HUDEP-2 (cell line): ENCODE measurements around the gene RGS8.
"Not testable (repeated sequence)": the region's sequence is repeated elsewhere in the genome, so short reads cannot be mapped to it uniquely, and the experiment has no call there.

Experiments
- DNase-seq, 76 experiments: peaks; one replicate each; lab custom pipeline; 2025; ENCODE audit not compliant: unreplicated experiment in 76 of 76; lab: John Stamatoyannopoulos, UW

Gene RGS8

GRCh38 chr1:182702826-182703524 lies 18.6 kb upstream of the RGS8 start:
- DNase-seq: no peak

DNA sequence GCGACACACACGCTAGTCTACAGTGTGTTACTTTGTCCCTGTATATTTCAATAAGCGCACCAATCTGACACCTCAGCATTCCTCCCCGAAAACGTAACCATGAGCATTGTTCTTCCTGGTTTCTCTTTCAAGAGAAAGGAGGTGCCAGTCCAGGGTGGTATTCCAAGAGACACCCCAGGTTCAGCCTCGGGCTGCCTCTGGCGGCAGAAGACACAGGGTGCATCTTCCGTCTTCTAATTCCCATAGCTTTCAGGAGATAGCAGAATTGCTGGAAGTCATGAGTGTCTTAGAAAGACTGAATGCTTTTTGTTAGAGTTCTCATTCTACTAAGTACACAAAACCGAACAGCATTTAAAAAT lies 15.9 kb upstream of the RGS8 start:
- DNase-seq: no peak

- no peak for DNase-seq
These were observed 15.3 kb upstream of the RGS8 start for GRCh38 chr1:182699393-182700350.

- DNase-seq: no peak
These were observed 14.6 kb upstream of the RGS8 start for GRCh38 chr1:182698971-182699370.

DNA sequence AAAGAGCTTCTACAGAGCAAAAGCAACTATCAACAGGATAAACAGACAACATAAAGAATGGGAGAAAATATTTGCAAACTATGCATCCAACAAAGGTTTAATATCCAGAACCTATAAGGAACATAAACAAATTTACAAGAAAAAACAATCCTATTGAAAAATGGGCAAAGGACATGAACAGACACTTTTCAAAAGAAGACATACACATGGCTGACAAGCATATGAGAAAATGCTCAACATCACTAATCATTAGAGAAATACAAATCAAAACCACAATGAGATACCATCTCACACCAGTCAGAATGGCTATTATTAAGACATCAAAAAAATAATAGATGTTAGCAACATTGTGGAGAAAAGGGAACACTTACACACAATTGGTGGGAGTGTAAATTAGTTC lies 8.8 kb upstream of the RGS8 start:
- DNase-seq: not testable (repeated sequence)

- DNase-seq: no peak
These were observed 6.6 kb upstream of the RGS8 start for GRCh38 chr1:182690886-182691443.

DNA sequence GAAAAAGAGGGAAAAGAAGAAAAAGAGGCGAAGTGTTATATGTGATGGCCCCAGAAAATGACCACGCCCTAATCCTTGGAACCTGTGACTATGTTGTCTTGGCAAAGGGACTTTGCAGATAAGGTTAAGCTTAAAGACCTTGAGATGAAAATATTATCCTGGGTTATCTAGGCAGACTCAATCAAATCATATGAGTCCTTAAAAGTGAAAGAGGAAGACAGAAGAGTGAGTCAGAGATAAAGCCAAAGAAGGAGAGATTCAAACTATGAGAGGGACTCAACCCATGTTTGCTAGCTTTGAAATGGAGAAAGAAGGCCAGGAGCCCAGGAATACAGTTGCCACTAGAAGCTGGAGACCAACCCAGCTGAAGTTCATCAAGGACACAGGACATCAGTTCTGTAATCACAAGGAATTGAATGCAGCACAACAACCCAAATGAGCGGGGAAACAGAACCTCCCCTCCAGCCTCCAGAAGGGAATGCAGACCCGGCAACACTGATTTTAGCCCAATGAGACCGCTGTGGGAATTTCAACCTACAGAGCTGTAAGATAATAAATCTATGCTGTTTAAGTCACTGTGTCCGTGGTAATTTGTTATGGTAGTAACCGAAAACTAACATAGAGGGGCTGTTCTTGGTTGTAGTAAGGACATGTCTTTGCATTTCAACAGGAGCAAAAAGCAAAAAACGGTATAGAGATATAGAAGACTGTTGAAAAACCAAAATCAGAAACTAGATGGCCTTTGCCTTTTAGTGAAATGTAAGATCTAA lies 4.2 kb upstream of the RGS8 start:
- no peak for DNase-seq

- DNase-seq: no peak
These were observed 3.0 kb upstream of the RGS8 start for GRCh38 chr1:182687361-182687760.

- no peak for DNase-seq
These were observed 2.1 kb upstream of the RGS8 start for GRCh38 chr1:182686446-182686845.

DNA sequence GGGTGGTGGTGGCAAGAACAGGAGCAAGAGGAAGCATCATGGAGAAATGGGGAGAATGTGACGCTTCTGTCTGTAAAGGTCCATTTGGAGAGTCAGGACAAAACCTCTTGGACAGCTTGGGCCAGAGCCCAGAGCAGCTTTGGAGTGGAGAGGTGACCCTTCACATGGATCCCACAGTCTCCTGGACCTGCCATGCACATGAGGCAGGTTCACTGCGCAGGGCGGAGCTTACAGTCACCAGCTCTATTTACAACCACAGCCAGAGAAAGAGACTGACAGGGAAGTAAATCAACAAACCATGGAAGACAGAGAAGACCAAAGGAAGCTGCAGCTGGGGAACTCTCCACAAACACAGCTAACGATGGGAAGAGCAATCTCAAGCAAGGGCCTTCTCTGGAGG lies 828 bp upstream of the RGS8 start:
- DNase-seq: no peak

GRCh38 chr1:182682898-182683501 lies 1.4 kb downstream of the RGS8 start:
- no peak for DNase-seq

DNA sequence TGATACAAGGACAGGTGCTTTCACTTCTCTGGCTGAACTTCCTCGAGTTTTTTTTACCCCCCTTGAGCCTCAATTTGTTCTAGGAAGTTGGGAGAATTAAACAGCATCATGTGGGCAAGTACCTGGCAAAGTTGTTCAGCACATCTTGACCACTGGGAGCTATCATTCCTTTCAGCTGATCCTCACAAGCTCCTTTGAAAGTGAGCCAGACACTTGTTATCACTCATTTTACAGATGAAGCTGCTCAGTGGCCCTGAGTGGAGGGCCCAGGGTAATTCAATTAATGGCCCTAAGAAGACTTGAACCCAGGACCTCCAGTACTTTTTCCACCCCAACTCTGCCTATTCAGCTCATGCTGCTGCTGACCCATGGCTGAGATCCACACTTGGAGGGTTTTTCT lies 2.0 kb downstream of the RGS8 start:
- no peak for DNase-seq

DNA sequence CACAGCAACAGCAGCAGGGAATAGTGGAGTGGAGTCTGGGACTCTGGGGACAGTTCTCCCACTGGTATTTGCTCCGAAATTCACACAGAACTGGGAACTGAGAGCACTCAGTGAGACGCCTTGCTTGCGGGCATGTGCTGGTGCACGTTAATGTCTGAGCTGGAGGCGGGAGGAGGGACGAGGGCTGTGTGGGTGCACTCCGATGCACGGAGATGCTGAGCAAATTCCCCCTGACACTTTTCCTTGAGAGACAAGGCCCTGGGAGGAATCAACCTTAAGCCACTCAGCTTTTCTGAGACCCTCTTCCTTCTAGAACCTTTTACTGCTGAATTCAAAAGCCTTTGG lies 2.8 kb downstream of the RGS8 start:
- no peak for DNase-seq

GRCh38 chr1:182680901-182681567 lies 3.4 kb downstream of the RGS8 start:
- DNase-seq: no peak

DNA sequence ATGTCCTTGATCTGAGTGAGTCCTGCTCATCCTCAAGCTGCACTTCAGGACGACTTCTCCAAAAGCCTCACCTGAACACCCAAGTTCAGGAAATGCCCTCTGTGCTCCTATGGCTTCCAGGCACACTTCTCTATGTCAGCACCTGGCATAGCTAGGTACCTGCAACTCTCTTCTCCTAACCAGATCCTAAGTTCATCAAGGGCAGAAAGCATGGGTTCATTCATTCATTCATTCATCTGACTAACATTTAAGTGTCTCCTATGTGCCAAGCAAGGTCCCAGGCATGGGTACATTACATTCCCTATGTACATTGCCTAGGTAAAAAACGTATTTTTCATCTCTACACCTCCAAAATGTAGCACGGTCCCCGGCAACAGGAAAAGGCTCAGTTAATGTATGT lies 4.0 kb downstream of the RGS8 start:
- DNase-seq: no peak

DNA sequence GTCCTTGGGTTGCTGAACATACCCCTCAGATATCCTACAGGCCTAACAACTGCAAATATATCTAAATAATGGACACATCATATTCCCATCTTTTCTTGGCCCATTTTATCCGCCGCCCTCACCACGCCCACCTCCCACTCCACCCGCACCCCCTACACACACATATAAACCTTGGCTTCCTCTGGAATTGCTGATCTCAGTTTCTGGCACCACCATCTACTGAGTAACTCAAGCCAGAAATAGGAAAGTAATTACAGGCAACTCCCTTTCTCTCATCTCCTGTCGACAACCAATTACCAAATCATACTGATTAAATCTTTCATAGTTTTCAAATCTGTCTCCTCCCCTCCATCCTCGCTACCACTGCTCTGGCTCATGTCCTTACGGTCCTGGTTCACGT lies 4.7 kb downstream of the RGS8 start:
- DNase-seq: no peak

- DNase-seq: no peak
These were observed 6.8 kb downstream of the RGS8 start for GRCh38 chr1:182677397-182678098.

GRCh38 chr1:182676274-182676673 lies 8.1 kb downstream of the RGS8 start:
- no peak for DNase-seq

GRCh38 chr1:182674346-182675246 lies 9.8 kb downstream of the RGS8 start:
- no peak for DNase-seq
